Muscle of leg (tissue), 11 donors: ENCODE results near the gene ARSB. TPM values are rescaled to one million over a fixed set of nuclear protein-coding genes. Genes with fewer than 3 reads are reported as not detected.
A peak's percentile ranks its signal among the peaks of the same experiment; 100 is the strongest.
"Not testable (repeated sequence)": the region's sequence is repeated elsewhere in the genome, so short reads cannot be mapped to it uniquely, and the experiment has no call there.

Experiments used
- DNase-seq: peaks from one replicate; pipeline ENCODE4 v3.0.0; 2013
- H3K27ac ChIP-seq: one replicate; pipeline ENCODE4 v1.5.1; 2013; ENCODE audit warnings: mild to moderate bottlenecking, low read length, control low read depth
- H3K27me3 ChIP-seq: one replicate; pipeline ENCODE4 v1.6.1; 2013; ENCODE audit warnings: low read length; ENCODE audit not compliant: control insufficient read depth, insufficient read depth
- H3K36me3 ChIP-seq: one replicate; pipeline ENCODE4 v1.6.1; 2013; ENCODE audit warnings: low read length; ENCODE audit not compliant: control insufficient read depth, insufficient read depth
- H3K4me1 ChIP-seq: one replicate; pipeline ENCODE4 v1.6.1; 2013; ENCODE audit warnings: low read length; ENCODE audit not compliant: control insufficient read depth, insufficient read depth
- H3K4me3 ChIP-seq: one replicate; pipeline ENCODE4 v1.5.1; 2013; ENCODE audit warnings: low read length, control low read depth
- H3K9me3 ChIP-seq: replicated peaks from 2 replicates; pipeline ENCODE4 v1.6.1; 2013; ENCODE audit warnings: low read depth, low read length; ENCODE audit not compliant: control insufficient read depth
- WGBS: methylation state at CpG from one replicate; pipeline ENCODE4 v1.1.5; 2013; ENCODE audit warnings: missing lambda C conversion rate; ENCODE audit not compliant: insufficient coverage; 5-methylcytosine and 5-hydroxymethylcytosine counted together
- polyA plus RNA-seq, 8 donors: library from polyadenylated mRNA; unstranded; fragments of 120-200 nt; gene quantifications; one replicate each; pipeline versions ENCODE4 v1.2.1 to v1.2.3, GENCODE V29; 2013; ENCODE audit warnings: inconsistent platforms in 1 of 8, low replicate concordance in 1 of 8; ENCODE audit not compliant: insufficient read length in 8 of 8, insufficient read depth in 1 of 8
- total RNA-seq: library from RNA; stranded (reverse); fragments of 120-200 nt; gene quantifications from one replicate; pipeline ENCODE4 v1.2.4, GENCODE V29; 2013

The ARSB gene
- total and polyA plus RNA-seq, 9 donors: 15.2 to 27.6 (median 21.2) TPM

- H3K36me3 ChIP-seq, H3K4me3 ChIP-seq, H3K27me3 ChIP-seq, DNase-seq, H3K27ac ChIP-seq, H3K9me3 ChIP-seq: not testable (repeated sequence)
- WGBS: 92% methylated on average over 9 of the region's 9 CpGs
- peaks cover 14% of the 10 kb centered on the region for H3K4me1 ChIP-seq
These were observed 1.9 kb downstream of the ARSB start for GRCh38 chr5:78983194-78983593.

DNA sequence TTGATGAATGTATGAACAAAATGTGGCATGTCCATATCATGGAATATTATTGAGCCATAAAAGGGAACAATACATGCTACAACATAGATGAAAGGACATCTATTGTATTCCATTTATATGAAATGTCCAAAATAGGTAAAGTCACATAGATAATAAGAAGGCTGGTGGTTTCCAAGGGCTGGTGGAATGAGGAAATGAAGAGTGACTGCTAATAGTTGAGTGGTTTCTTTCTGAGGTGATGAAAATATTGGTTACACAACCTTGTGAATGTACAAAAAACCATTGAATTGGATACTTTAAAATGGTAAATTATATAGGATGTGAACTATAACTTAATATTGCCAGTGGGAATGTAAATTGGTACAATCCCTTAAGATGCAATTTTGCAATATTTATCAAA lies 5.2 kb downstream of the ARSB start:
- Histone ChIP-seq H3K9me3 (no peaks in the 10 kb centered on the region), H3K27me3 (no peaks in the 10 kb centered on the region), H3K4me1 (peaks cover 11% of the 10 kb centered on the region), H3K4me3 (no peak overlapping the region), H3K27ac (no peak overlapping the region), H3K36me3 (no peaks in the 10 kb centered on the region)
- no peak for DNase-seq

GRCh38 chr5:78979117-78979742 lies 5.9 kb downstream of the ARSB start:
- no peak overlapping the region for H3K27ac ChIP-seq
- WGBS: 68% methylated on average over 4 of the region's 7 CpGs
- no peaks in the 10 kb centered on the region for H3K36me3 ChIP-seq
- no peaks in the 10 kb centered on the region for H3K27me3 ChIP-seq
- H3K4me1 ChIP-seq: peaks cover 15% of the 10 kb centered on the region
- H3K4me3 ChIP-seq: no peak overlapping the region
- DNase-seq: no peak
- H3K9me3 ChIP-seq: no peaks in the 10 kb centered on the region

- H3K4me3 ChIP-seq: no peak overlapping the region
- H3K36me3 ChIP-seq: no peaks in the 10 kb centered on the region
- peak overlapping the region; percentile 67 for H3K27ac ChIP-seq
- no peaks in the 10 kb centered on the region for H3K9me3 ChIP-seq
- H3K4me1 ChIP-seq: peaks cover 33% of the 10 kb centered on the region
- DNase-seq: no peak
- H3K27me3 ChIP-seq: no peaks in the 10 kb centered on the region
- WGBS: 80% methylated on average over 2 of the region's 8 CpGs
These were observed 10.1 kb downstream of the ARSB start for GRCh38 chr5:78975035-78975434.

- peak overlapping the region; percentile 67 for H3K27ac ChIP-seq
- H3K9me3 ChIP-seq: no peaks in the 10 kb centered on the region
- no peaks in the 10 kb centered on the region for H3K27me3 ChIP-seq
- WGBS: 14% methylated on average over 1 of the region's 2 CpGs
- no peak overlapping the region for H3K4me3 ChIP-seq
- H3K4me1 ChIP-seq: peaks cover 33% of the 10 kb centered on the region
- H3K36me3 ChIP-seq: no peaks in the 10 kb centered on the region
- peak; percentile 64 for DNase-seq
These were observed 10.5 kb downstream of the ARSB start for GRCh38 chr5:78974601-78975000.

DNA sequence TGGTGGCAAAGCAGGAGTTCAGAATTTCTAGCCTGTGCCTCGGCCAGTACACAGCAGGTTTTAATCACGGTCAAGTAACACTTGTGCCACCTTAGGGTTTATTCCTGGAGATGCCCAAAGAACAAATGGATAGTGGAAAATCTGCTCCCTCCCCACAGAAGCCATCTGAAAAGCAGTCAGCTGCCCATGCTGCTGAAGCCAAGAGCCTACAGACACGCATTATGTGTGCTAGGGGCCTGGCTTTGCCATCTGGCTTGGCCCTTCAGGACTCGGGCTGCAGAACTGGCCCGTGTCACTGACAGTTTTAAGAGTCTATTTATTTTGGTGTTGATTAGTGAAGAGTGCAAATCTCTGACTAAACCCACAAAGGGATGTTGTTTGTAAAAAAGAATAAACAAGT lies 11.1 kb downstream of the ARSB start:
- H3K4me1 ChIP-seq: peaks cover 33% of the 10 kb centered on the region
- H3K4me3 ChIP-seq: no peak overlapping the region
- DNase-seq: peak; percentile 85
- WGBS: 75% methylated on average over 1 of the region's 5 CpGs
- H3K36me3 ChIP-seq: no peaks in the 10 kb centered on the region
- H3K27me3 ChIP-seq: no peaks in the 10 kb centered on the region
- H3K9me3 ChIP-seq: no peaks in the 10 kb centered on the region
- peak overlapping the region; percentile 67 for H3K27ac ChIP-seq

DNA sequence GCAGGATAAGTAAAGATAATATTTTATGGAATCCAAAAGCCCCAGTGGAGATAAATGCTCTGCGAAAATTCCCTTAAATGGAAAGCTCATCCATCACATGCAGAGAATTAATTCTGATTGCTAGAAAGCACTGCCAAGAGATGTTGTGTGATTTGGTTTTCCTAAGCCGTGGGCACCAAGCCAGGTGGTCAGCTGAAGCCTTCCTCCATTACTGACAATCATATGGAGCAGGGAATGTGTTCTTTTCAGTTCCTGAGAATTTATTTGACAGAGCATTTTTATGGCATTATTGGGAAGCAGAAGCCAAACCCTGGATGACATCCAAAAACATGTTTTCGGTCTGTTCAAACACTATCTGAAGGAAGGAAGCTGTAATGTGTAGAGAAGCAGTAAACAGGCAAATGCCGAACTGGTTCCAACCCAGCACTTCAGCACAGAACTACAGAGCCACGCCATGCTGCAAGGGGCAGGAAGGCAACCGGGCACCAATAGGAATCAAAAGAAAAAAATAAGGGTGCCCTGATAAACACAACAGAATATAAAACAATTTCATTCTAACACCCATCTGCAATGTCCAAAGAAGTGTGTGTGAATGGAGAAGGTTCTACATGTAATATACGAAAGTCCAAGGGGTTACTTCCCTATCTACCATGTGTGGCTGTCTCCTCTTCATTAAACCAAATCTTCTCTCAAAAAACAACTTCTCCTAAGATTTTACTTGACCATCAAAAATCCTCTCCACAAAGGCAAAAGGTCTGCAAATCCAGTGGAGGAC lies 12.3 kb downstream of the ARSB start:
- WGBS: 0% methylated on average over 2 of the region's 7 CpGs
- Histone ChIP-seq H3K27ac (peak overlapping the region; percentile 70), H3K36me3 (peaks cover 4% of the 10 kb centered on the region), H3K27me3 (no peaks in the 10 kb centered on the region), H3K4me3 (no peak overlapping the region), H3K9me3 (no peaks in the 10 kb centered on the region), H3K4me1 (peaks cover 33% of the 10 kb centered on the region)
- peak; percentile 92 for DNase-seq

DNA sequence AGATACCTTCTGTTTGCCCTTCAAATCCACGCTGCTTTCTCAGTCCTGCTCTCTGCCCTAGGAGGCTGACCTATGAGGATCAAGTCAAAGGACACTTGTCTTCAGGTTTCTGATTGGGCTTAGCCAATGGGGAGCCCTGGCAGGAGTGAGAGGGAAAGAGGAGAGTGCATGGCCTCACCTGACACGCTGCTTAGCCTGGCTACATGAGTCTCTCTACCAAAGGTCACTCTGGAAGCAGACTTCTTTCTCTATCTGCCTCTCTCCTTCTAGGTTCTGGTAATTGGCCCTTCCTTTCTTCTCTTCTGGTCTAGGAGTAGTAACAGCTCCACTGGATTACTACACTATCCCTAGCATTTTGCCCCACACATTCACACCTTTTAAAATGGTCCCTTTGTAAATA lies 13.1 kb downstream of the ARSB start:
- no peak overlapping the region for H3K4me3 ChIP-seq
- peak overlapping the region; percentile 70 for H3K27ac ChIP-seq
- no CpG with 5 or more reads among the region's 2 CpGs for WGBS
- no peak for DNase-seq
- no peaks in the 10 kb centered on the region for H3K9me3 ChIP-seq
- peaks cover 33% of the 10 kb centered on the region for H3K4me1 ChIP-seq
- H3K36me3 ChIP-seq: peaks cover 4% of the 10 kb centered on the region
- H3K27me3 ChIP-seq: no peaks in the 10 kb centered on the region

DNA sequence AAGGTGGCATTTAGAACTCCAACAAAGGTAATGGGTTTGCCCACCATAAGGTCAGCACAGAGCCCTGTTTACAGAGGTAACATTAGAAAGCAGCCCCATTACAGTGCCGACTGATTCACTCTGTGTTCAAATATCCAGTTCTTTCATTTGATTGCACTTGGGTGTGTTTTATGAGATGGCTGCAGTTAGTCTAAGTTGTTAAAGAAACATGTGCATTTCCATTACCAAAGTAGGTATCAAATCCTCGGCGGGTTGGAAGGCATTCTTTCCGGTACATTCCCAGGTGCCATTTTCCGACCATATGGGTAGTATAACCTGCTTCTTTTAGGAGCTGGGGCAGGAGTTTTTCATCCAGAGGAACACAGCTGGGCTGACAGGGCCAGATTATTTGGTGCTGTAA lies 16.3 kb downstream of the ARSB start:
- no peak for DNase-seq
- Histone ChIP-seq H3K27me3 (no peaks in the 10 kb centered on the region), H3K9me3 (no peaks in the 10 kb centered on the region), H3K4me1 (peaks cover 20% of the 10 kb centered on the region), H3K27ac (no peak overlapping the region), H3K36me3 (peaks cover 6% of the 10 kb centered on the region), H3K4me3 (no peak overlapping the region)
- WGBS: no CpG with 5 or more reads among the region's 5 CpGs

DNA sequence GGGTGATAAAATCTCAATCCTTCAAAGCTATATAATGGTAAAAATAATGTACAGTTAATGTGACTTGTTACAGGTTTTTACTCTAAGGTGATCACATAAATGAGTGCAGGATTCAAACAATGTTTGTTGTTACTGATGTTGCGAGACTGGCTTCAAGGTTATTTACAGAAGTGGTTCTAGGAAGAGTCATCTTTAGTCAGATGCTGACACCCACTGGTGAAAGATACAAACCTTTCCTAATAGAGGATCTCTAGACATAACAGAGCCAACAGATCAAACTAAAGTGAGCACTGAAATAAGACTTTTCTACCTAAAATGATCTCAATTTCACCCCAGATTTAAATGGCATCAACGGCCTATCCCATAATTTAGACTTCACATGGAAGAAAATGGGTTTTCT lies 20.2 kb downstream of the ARSB start:
- H3K4me3 ChIP-seq: no peak overlapping the region
- H3K9me3 ChIP-seq: no peaks in the 10 kb centered on the region
- H3K27me3 ChIP-seq: no peaks in the 10 kb centered on the region
- WGBS: no CpG with 5 or more reads among the region's 2 CpGs
- H3K4me1 ChIP-seq: peaks cover 5% of the 10 kb centered on the region
- peaks cover 6% of the 10 kb centered on the region for H3K36me3 ChIP-seq
- no peak overlapping the region for H3K27ac ChIP-seq
- DNase-seq: peak; percentile 91
